ENCODE data around the gene ACTR1A.
A peak's percentile ranks its signal among the peaks of the same experiment; 100 is the strongest.

DNA sequence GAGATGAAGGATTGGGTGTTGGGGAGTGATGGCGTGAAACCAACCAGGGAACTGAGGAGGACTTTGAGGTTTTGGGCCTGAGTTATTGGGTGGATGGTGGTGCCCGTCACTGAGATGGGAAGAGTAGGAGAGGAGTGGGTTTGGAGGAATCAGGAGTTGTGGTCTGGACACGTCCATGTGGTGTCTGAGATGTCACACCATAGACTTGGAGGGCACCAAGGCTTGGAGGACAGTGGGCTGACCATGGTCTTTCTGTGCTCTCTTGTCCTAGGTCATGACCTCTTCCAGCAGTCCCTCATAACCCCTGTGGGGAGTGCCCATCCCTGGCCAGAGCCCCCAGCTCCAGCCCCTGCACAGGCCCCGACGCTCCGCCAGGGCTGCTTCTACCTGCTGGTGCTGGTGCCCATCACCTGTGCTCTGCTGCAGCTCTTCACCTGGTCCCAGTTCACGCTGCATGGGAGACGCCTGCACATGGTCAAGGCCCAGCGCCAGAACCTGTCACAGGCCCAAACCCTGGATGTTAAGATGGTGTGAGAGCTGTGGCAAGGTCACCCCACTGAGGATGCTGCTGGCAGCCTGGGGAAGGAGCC, 27.0 kb downstream of the ACTR1A start:
- TF ChIP-seq, protein P1, sequence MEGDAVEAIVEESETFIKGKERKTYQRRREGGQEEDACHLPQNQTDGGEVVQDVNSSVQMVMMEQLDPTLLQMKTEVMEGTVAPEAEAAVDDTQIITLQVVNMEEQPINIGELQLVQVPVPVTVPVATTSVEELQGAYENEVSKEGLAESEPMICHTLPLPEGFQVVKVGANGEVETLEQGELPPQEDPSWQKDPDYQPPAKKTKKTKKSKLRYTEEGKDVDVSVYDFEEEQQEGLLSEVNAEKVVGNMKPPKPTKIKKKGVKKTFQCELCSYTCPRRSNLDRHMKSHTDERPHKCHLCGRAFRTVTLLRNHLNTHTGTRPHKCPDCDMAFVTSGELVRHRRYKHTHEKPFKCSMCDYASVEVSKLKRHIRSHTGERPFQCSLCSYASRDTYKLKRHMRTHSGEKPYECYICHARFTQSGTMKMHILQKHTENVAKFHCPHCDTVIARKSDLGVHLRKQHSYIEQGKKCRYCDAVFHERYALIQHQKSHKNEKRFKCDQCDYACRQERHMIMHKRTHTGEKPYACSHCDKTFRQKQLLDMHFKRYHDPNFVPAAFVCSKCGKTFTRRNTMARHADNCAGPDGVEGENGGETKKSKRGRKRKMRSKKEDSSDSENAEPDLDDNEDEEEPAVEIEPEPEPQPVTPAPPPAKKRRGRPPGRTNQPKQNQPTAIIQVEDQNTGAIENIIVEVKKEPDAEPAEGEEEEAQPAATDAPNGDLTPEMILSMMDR (IDR thresholded peaks at IDR 0.05), result no peak
- TF ChIP-seq POLR2AphosphoS5 (IDR thresholded peaks at IDR 0.05) (peak in 2 of 4 donors; percentile 36 to 56), POLR2A (IDR thresholded peaks at IDR 0.05) (no peak)
